AG04449 (cell line): ENCODE results near the gene SIK1.
"Not testable (repeated sequence)": the region's sequence is repeated elsewhere in the genome, so short reads cannot be mapped to it uniquely, and the experiment has no call there.

Experiments used
- CTCF ChIA-PET: fragments of 350-600 bp; formaldehyde crosslinking; extraction: SDS; loops from one replicate; lab custom pipeline; 2021; ENCODE audit warnings: antibody characterized with exemption; lab: Yijun Ruan, JAX
- POLR2A ChIA-PET: fragments of 400-600, 350-600 bp; formaldehyde crosslinking; extraction: SDS; loops from one replicate; lab custom pipeline; 2020; ENCODE audit warnings: antibody characterized with exemption, inconsistent platforms; lab: Yijun Ruan, JAX
- DNase-seq: peaks from one replicate; pipeline ENCODE4 v3.0.0-alpha.2; 2010; ENCODE audit warnings: low read depth, low spot score
- H3K4me3 ChIP-seq: 2 replicates; pipeline ENCODE4 v1.5.1; 2011; ENCODE audit warnings: low read depth, mild to moderate bottlenecking, control low read depth, low read length

The SIK1 gene

DNA sequence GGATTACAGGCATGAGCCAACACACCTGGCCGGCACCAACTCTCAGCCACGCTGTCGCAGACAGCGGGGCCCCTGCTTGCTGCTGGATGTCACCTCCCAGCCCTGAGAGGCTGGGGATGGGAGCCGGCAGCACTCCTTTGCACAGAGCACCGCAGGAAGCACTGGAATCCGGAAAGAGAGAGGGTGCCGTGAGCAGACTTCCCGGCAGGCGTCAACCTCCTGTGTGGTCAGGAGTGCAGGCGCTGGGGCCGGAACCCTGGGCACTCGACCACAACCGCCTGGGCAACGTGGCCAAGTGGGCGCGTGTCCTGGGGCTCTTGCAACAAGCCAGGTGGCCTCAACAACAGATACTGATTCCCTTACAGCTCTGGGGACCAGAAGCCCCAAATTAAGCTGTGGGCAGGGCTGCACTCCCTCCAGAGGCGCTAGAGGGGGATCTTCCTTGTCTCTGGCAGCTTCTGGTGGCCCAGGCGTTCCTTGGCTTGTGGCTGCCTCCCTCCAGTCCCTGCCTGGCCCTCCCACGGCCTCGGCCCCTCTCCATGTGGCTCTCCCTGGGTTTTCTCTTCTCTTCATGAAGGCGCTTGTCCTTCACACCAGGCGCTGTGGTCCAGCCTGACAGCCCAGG is 20.5 kb upstream of the SIK1 start:
- POLR2A ChIA-PET, DNase-seq, H3K4me3 ChIP-seq, CTCF ChIA-PET: not testable (repeated sequence)

DNA sequence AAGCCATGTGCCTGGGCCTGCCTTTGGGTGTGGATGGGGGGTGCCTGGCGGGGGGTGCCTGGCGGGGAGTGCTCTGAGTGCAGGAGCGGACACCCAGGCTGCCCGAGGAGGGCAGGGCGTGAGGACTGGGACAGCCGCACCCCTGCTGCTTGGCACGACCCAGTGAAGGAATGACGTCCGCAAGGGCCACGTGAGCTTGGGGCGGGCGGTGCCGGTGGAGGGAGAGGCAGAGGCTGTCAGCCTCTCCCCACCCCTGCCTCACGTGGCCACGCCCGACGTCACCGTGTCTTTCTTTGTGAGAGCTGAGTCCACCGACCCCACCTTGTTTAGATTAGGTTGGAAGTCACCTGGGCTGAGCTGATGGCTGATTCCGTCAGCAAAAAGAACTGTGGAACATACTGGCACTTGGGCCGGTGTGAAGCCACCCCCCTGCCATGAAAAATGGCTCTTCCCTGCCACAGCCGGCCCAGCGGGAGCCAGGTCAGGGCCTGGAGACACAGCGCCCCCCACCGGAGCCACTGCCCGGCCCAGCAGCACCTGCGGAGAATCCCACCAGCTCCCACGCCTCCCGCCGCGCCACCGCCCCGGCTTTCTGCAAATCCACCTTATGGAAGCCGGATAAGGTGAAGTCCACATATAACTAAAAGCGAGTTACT is 19.5 kb upstream of the SIK1 start:
- DNase-seq, H3K4me3 ChIP-seq, CTCF ChIA-PET, POLR2A ChIA-PET: not testable (repeated sequence)

DNA sequence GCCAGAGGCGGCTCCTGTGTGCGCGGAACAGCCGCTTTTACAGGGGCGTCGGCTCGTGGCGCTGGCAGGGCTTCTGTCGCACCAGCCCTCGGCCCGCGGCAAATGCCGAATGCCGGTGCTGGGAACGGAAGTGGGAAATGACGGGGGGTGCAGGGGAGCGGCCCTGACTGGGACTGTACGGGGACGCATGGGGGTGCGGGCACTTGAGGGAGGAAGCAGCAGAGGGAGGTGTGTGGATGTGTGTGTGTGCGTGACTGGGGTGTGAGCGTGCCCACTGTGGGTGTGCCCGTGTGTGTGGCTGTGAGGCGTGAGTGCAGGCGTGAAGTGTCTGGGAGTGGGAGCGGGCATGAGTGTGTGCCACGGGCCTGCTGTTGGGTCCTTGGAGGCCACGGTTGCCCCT is 17.6 kb upstream of the SIK1 start:
- POLR2A ChIA-PET, DNase-seq, H3K4me3 ChIP-seq, CTCF ChIA-PET: not testable (repeated sequence)

DNA sequence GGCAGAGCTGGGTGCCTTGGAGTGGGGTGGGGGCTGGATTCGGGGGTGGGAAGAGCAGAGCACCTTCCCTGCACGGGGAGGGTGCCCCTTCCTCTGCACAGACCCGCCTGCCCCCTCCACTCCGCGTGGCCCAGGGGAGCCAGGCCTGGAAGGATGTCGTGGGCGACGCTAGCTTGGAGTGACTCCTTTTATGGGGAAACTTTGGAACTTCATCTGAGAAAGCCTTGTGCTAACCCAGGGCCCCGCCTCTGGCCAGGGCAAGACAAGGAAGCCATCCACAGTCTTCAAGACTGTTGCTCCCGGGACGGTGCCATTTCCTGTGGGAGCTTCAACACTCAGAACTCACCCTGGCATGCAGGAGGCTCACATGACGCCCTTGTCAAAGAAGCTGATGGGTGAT is 15.6 kb upstream of the SIK1 start:
- POLR2A ChIA-PET, DNase-seq, H3K4me3 ChIP-seq, CTCF ChIA-PET: not testable (repeated sequence)

DNA sequence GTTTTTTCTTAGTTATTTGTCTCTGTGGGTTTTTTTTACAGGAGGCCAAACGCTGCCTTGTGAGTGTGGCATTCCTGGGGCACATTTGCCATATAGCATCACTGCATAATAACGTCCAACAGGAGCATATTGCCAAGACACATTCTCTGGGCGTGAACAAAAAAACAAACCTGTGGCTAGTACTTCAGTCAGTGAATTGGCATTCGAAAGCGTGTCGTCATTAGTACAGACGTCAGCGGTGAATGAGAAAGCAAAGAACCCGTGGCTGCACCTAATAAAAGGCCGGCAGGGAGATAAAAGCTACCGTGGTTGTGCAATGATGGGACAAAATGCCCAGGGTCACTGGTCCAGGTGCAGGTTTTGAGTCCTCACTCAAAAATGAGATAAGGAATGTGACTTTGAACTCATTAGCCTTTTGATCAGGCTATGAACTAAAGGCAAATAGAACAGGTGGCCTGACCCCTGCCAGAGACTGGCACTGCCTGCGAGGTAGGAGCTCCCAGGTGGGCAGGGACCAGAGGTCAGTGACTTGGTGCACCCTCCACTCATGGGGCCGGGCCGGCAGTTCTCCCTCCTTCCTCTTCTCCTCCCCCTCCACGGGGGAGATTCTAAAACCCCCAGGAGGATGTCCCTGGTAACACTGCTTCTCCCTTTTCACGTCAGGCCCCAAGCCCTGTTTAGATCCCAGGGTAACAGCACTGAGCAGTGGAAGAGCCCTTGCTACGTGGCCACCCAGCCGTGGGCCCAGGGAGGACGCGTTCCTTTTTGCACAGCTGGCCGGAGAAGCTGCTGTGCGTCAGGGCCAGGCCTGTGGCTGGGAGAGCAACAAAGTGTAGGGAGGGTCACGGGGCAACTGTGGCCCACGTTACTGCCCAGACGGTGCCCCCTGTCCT is 14.2 kb upstream of the SIK1 start:
- H3K4me3 ChIP-seq, CTCF ChIA-PET, DNase-seq, POLR2A ChIA-PET: not testable (repeated sequence)

DNA sequence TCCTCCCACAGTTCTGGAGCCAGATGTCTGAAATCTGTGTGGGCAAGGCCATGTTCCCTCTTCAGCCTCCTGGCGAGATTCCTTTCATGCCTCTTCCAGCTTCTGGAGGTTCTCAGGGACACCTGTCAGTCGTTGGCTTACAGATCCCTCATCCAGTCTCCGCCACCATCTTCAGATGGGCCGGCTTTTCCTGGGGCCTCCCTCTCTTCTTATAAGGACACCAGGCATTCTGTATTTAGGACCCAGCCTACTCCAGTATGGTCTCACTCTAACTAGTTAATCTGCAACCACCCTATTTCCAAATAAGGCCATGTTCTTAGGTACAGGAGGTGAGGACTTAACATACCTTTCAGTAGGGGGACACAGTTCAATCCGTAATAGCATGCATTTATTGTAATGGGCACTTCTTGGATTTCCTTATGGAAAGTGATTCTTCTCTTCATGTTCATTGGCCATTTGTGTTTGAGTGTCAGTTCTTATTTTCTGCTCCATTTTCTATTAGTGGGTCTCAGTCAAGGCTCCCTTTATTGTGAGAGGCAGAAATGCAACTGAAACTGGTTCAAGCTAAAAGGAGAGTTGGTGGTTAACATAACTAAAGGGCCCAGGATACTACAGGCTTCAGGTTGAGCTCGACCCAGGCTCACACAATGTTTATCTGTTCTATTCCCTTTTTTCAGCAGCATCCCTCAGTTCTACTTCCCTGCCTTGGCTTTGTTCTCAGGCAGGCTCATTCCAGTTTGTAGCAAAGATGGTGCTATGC is 12.6 kb upstream of the SIK1 start:
- POLR2A ChIA-PET, CTCF ChIA-PET, DNase-seq, H3K4me3 ChIP-seq: not testable (repeated sequence)

DNA sequence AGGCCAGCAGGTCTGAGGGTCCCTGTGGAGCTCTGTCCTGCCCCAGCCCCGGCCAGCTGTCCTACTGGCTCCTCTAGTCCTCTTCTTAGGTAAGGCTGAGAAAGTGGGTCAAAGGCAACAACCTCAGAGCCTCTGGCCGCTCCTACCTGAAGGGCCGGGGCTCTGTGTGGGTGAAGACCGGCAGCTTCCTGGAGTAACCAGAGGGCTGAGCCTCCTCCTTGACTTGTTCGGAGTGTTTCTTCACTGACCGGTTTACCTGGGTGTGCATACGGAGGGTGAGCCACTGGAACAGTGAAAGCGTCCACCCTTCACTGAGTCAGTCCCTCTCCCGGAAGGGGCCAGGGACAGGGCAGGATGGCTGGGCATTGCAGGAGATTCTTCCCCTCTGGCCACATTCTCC is 9.3 kb upstream of the SIK1 start:
- H3K4me3 ChIP-seq, POLR2A ChIA-PET, DNase-seq, CTCF ChIA-PET: not testable (repeated sequence)

DNA sequence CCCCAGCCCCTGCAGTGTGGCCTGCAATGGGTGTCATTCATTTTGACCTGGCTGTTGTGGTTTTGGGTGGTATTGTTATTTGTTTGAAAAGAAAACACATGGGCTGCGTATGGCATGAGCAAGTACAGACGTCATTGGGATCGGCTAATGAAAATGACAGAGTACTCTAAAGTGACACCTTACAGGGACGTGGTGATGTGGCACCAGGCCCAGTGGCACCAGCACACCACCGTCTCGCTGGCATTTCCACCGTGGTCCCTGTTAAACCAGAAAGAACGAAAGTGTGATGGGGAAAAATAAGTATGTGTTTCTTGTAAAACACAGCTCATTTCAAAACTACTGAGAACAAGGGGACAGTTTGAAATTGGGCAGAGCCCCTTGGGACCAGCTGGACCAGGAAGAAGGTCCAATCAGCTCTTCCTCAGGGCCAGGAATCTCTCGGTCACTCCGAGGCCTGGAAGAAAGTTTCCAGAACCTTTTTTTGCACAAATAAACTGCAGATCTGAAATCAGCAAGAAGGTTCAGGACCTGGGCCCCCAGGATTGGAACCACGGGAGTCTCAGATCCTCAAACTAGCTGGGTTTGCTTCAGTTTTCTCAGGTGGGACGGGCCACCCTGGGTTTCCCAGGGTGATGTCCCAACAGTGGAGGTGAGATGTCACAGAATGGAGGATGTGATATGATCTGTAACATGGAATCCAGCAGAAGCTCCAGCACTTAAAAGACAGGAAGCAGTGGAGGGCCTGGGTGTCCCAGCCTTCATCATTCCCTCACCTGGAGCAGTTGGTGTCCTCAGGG is 6.6 kb upstream of the SIK1 start:
- DNase-seq = not testable (repeated sequence)

DNA sequence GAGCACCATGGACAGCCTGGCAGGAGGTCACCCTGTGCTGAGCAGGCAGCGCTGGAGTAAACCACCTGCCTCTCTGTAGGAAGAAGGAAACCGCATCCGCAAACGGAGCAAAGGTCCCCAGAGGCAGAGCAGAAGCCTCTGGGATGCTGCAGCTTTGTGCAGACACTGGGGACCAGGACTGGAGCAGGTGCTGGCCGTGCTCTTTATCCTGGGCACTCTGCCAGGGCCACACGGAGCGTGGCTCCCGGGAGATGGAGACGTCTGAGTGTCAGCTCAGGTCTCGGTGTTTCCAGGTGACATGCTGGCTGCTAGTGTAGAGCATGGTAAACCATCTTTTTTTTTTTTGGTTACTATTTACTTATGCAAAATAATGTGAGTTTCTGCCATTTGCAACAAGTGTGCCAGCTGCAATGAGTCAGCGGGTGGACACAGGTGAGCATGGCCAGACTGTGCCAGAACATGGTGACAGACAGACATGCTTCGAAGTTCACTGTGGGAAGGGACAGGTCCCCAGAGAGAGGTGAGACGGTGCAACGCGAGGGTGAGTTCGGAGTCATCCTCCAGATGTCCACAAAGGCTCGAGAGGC is 4.0 kb upstream of the SIK1 start:
- POLR2A ChIA-PET, H3K4me3 ChIP-seq, CTCF ChIA-PET: not testable (repeated sequence)

More for the DNA sequence above, 6.6 kb upstream of the SIK1 start:
- POLR2A ChIA-PET, H3K4me3 ChIP-seq, CTCF ChIA-PET: not testable (repeated sequence)

DNA sequence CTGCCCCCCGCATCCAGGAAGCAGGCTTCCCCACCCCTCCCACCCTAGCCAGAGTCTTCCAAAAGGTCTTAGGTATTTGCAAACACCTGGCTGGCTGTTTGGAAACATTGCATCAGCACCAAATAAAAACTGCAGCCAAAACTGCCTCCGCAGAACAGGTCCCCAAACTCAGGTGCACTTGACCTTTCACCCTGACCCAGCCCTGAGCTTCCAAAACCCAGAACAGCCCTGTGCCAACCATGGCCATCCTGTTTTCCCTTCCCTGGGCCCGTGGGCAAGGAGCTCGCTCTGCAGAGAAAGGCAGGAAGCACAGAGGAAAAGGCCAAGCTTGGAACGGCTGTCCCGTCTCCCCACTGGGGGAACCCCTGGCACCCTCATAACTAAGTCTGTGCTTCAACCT is 2.0 kb upstream of the SIK1 start:
- CTCF ChIA-PET, H3K4me3 ChIP-seq, POLR2A ChIA-PET, DNase-seq: not testable (repeated sequence)

More for the DNA sequence above, 4.0 kb upstream of the SIK1 start:
- not testable (repeated sequence) for DNase-seq

DNA sequence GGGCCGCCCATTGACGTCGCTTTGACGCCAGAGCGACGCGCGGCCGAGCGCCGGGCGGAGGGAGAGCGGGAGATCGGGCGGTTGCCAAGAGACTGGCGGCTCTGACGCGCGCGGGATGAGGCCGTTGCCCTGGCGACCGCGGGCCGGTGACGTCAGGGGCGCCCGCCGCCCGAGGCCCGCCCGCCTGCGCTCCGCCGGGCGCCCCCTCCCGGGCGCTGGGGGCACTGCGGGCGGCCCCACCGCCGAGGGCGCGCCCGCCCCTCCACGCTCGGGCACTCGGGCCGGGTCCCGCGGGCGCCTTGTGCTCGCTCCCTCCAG is 270 bp upstream of the SIK1 start:
- DNase-seq, H3K4me3 ChIP-seq, CTCF ChIA-PET, POLR2A ChIA-PET: not testable (repeated sequence)

DNA sequence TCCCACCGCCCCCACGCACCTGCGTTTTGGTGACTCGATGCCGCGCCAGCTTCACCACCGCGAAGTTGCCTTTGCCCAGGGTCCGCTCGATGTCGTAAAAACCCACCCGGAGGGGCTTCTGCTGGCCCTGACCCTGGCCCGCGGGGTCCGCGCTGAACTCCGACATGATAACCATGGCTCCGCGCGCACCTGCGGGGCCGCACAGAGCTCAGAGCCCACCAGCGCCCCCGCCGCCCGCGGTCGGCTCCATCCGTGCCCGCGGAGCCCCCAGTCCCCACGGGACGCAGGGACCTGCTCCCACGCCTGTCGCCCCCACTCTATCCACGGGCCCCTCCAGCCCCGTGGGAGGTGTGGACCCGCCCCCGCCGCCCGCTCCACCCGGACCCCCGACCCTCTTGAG is 927 bp downstream of the SIK1 start:
- CTCF ChIA-PET, DNase-seq, POLR2A ChIA-PET, H3K4me3 ChIP-seq: not testable (repeated sequence)

DNA sequence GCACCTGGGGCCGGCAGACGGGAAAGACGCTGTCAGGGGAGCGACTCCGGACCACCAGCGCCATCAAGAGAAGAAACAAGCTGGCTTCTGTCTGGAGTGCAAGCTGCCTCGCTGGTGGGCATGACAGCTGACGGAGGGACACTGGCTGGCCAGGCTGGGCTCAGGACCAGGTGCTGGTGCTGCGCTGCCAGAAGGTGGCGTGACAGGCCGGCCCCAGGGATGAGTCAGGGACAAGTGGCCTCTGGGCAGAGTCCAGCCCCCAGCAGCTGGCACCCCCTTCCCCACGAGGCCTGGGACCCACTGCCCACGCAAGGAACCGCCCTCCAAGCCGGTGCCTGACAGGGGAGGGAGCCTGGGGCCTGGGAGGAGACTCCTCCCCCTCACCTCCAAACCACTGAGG is 7.5 kb downstream of the SIK1 start:
- CTCF ChIA-PET = not testable (repeated sequence)

DNA sequence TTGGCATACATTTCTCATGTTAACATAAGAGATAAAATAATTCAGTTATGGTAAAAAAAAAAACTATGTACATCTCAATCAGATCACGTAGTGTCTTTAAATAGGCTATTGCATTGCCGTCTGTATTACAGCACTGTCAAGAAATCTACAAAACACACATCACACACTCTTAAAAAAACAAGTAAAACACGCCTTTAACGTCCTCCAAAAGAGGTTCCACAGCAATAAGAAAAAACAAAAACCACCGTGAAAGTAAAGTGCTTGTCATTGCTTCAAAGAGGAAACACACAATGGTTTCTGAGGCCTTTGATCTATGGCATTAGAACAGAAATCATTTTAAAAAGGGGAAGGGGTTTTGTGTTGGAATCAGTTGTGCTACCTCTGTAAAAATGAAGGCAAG is 12.4 kb downstream of the SIK1 start:
- POLR2A ChIA-PET, DNase-seq, H3K4me3 ChIP-seq, CTCF ChIA-PET: not testable (repeated sequence)

More for the DNA sequence above, 7.5 kb downstream of the SIK1 start:
- H3K4me3 ChIP-seq, POLR2A ChIA-PET, DNase-seq: not testable (repeated sequence)
